ENCODE measurements around the gene ESD.

ESD gene

GRCh38 chr13:46743191-46743590, 53.8 kb downstream of the ESD start:
- no peak for DNase-seq

- no peak for DNase-seq
These were observed 57.4 kb downstream of the ESD start for GRCh38 chr13:46739447-46740098.

- DNase-seq, result no peak
These were observed 58.2 kb downstream of the ESD start for GRCh38 chr13:46738766-46739165.

DNA sequence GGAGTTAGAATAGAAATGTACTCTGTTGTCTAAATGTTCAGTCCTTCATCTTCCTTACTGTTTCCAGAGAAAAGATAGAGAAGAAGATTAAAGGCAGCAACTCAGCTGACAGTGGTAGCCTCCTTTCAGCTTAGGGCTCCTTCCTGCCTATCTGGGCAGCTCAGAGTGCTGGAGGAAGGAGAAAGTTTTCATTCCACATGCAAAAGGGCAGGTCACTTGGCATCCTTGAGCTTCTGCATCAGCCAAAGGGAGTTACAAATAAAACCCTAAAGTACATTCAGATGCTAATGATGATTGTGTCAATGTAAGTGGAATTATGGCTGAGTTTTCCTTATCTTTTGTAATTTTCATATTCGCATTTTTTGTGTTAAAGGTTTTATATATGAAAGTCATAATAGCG, 58.9 kb downstream of the ESD start:
- DNase-seq, result no peak

DNA sequence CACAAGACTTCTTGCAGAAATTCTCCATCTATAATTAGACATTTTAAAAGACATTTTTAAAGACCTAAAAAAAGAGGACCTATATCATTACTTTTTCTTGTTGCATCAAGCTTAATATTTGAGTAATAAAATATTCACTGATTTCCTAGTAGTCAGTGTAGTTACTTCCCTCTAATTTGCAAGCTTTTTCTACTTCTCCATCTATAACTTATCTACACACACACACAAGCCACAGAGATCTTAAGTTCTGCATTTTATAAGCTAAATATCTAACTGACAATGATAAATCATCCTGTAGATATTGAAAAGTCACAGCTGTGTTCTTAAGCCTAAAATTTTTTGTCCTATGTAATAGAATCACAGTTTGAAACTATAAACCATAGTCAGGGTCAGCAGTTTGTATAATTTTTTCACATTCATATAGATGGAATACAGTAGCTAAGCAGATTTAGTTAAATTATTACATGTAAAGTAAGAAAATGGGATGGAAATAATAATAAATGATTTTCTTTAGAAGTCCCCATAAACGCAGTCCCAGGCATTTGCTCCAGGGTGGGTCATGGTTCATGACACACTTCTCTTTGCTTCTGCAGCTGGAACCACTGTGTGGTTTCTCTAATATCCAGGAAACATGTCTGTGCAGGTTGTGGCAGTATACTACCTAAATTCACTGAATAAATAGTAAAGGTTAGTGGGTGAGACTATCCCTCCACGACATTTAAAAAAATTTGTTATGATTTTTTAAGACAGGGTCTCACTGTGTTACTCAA, 60.2 kb downstream of the ESD start:
- DNase-seq, result no peak

GRCh38 chr13:46735425-46735824, 61.5 kb downstream of the ESD start:
- DNase-seq, result no peak

- no peak for DNase-seq
These were observed 65.4 kb downstream of the ESD start for GRCh38 chr13:46731535-46731934.

GRCh38 chr13:46728777-46729176, 68.2 kb downstream of the ESD start:
- DNase-seq, result peak; percentile 27

DNA sequence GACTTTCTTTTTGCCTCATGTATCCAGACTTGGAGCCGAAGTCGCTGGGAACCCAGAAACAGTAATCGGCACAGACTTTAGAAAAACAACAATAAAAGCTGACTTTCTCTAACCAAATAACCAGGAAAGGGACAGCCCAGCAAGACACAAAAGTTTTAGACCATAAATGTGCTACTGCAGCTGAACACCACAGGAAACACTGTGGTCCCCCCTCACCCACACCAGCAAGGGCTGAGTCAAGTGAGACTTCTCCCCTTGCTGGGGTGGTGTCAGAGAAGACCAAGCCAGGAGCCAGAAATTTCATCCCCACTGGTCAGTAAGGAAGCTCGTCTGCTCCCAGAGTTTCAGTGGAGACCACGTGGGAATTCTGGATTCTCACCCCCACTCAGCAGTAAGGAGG, 70.6 kb downstream of the ESD start:
- DNase-seq, result no peak

All from suppressor macrophage treated with lipopolysaccharide for 4 hours (primary cell).